ENCODE measurements around the gene ZFP62. TPM values are rescaled to one million over a fixed set of nuclear protein-coding genes. Genes with fewer than 3 reads are reported as not detected.

Gene ZFP62
- total RNA-seq, 1 donor from 2014 or later = 27.0 TPM

GRCh38 chr5:180820788-180821321 is 40.2 kb downstream of the ZFP62 start:
- H3K36me3 Mint-ChIP-seq (ENCODE audit: unreplicated experiment) = no peaks in the 10 kb centered on the region
- no peak for TF ChIP-seq CTCF (IDR thresholded peaks at IDR 0.05; ENCODE audit: partially characterized antibody, unreplicated experiment)
- no peak overlapping the region for H3K27ac Mint-ChIP-seq (ENCODE audit: unreplicated experiment)
- peaks cover 20% of the 10 kb centered on the region for H3K4me1 Mint-ChIP-seq (ENCODE audit: low read depth, unreplicated experiment)
- H3K27me3 Mint-ChIP-seq (ENCODE audit: unreplicated experiment) = no peaks in the 10 kb centered on the region
- H3K9me3 Mint-ChIP-seq (ENCODE audit: unreplicated experiment) = no peaks in the 10 kb centered on the region
- no peak for DNase-seq
- no peak overlapping the region for H3K4me3 Mint-ChIP-seq (ENCODE audit: unreplicated experiment)

DNA sequence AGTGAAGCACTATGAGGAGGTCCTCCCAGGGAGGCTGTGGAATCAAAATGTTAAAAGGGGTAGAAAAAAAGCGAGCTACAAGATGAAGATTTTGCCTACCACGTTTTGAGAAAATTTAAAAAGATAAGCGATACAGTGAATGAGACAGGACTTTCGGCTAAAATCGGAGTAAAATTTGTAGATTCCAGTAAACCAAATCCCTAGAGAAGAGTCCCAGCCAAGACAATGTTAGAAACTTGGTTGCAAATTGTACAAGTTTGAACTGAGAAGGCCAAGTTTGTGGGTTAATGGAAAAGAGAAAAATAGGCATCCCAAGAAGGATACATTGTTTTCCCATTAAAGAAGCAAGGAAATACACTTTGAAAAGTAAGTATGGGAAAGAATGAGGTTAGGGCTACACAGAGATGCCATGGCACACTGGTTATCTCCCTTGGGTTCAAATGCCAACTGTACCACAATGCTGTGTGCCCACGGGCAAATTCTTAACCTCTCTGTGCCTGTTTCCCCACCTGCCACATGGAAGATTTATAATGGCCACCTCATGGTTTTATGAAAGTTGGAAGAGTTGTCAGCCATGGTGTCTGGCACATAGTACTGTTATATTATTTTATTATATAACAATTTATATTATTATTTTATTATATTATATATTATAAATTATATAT is 42.3 kb downstream of the ZFP62 start:
- Mint-ChIP-seq H3K4me1 (ENCODE audit: low read depth, unreplicated experiment) (peaks cover 19% of the 10 kb centered on the region), H3K4me3 (ENCODE audit: unreplicated experiment) (no peak overlapping the region), H3K9me3 (ENCODE audit: unreplicated experiment) (no peaks in the 10 kb centered on the region), H3K27me3 (ENCODE audit: unreplicated experiment) (no peaks in the 10 kb centered on the region), H3K27ac (ENCODE audit: unreplicated experiment) (no peak overlapping the region), H3K36me3 (ENCODE audit: unreplicated experiment) (no peaks in the 10 kb centered on the region)
- DNase-seq = no peak
- no peak for TF ChIP-seq CTCF (IDR thresholded peaks at IDR 0.05; ENCODE audit: partially characterized antibody, unreplicated experiment)

DNA sequence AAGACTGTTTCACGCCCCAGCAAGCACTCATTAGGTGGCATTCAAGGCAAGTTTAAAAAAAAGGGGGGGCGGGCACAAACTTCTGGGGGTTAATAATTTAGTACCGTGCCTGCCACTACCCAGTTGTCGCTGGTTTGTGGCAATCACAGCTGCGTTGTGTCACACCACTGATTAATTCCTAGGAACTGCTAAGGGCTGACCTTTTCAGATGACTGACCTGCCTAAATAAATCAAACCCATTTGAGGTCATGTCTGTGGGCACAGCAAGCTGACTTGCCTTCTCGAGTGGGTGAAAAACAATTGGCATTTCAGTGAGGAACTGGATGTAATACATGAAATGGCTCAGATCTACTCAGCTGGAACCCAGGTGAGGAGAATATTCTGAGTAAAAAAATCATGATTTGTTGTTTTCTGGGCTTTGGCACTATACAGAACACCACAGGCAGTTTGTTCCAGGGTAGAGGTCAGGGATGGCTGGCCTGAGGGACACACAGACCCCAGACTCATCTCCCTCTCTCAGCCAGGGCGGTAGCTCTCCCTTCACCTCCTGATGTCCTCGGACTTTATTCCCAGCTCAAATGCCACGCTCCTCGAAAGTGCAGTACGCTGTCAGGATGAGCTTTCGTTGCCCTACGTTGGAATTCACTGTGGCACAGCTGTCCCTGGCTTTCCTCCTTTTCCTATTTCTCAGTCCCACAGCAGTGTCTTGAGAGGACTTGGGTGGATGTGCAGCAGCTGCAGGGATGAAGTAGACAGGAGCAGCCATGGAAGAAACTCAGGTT is 43.0 kb downstream of the ZFP62 start:
- Mint-ChIP-seq H3K27me3 (ENCODE audit: unreplicated experiment) (no peaks in the 10 kb centered on the region), H3K9me3 (ENCODE audit: unreplicated experiment) (no peaks in the 10 kb centered on the region), H3K27ac (ENCODE audit: unreplicated experiment) (no peak overlapping the region), H3K36me3 (ENCODE audit: unreplicated experiment) (no peaks in the 10 kb centered on the region), H3K4me1 (ENCODE audit: low read depth, unreplicated experiment) (peaks cover 19% of the 10 kb centered on the region), H3K4me3 (ENCODE audit: unreplicated experiment) (no peak overlapping the region)
- no peak for DNase-seq
- TF ChIP-seq CTCF (IDR thresholded peaks at IDR 0.05; ENCODE audit: partially characterized antibody, unreplicated experiment) = no peak

DNA sequence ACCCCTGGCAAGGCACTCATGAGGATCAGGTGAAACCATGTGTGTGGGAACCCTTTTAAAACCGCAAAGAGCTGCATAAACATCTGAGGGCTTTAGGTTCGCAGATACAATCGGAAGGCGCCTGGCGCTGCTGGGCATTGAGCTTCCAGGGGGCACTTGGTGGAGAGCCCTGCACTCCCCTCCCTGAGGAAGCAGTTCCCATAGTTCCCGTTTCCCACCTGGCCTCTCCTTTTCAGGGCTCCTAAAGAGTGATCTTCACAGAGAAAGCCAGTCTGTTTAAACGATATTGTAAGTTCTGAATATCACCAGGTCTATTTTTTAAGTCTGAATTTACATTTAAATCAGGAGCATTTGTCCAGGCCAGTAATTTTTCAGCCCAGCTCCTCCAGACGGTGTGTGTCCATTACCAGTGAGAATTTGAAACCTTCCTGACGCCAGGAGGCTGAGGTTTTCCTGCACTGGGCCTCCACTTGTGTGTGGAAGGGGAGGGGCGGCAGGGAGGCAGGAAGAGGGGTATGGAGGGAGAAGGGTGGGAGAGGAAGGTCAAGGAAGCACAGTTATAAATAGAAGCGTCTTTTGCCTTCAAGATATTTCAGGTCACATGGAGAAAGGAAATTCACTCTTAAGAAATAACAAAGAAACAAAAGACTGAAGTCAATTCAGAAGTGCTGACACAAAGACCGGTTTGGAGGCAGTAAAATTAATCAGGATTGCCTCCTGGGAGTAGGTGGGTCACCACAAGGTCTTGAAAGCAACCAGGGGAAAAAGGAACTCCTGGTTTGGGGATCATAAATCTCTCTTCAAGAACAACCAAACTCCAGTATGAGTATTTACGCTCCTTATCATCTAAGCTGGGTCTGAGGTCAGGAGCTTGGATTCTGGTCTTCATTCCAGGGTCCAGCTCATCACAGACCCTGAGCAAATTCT is 44.2 kb downstream of the ZFP62 start:
- Mint-ChIP-seq H3K36me3 (ENCODE audit: unreplicated experiment) (no peaks in the 10 kb centered on the region), H3K4me3 (ENCODE audit: unreplicated experiment) (peak overlapping the region; percentile 54), H3K9me3 (ENCODE audit: unreplicated experiment) (no peaks in the 10 kb centered on the region), H3K27ac (ENCODE audit: unreplicated experiment) (peak overlapping the region; percentile 77), H3K27me3 (ENCODE audit: unreplicated experiment) (no peaks in the 10 kb centered on the region), H3K4me1 (ENCODE audit: low read depth, unreplicated experiment) (peaks cover 20% of the 10 kb centered on the region)
- no peak for DNase-seq
- TF ChIP-seq CTCF (IDR thresholded peaks at IDR 0.05; ENCODE audit: partially characterized antibody, unreplicated experiment) = no peak

Measured in glutamatergic neuron (in vitro differentiated cells).